Thoracic aorta (tissue), 2 donors: Measurements from ENCODE around the gene SP7. TPM values are rescaled to one million over a fixed set of nuclear protein-coding genes. Genes with fewer than 3 reads are reported as not detected.

Experiments used
- ATAC-seq: fragments of 150-250 bp; one replicate; pipeline ENCODE4 v1.8.0; 2017; ENCODE audit warnings: low read depth; ENCODE audit not compliant: insufficient number of reproducible peaks, low FRiP score
- DNase-seq: peaks from one replicate; pipeline ENCODE4 v3.0.0-alpha.2; 2020; ENCODE audit warnings: low spot score
- H3K27ac ChIP-seq, 2 donors: fragments of 200-600 bp; sonication (generic); 1 replicate in 1 of 2; 2 replicates in 1 of 2; pipeline ENCODE4 v1.5.1; 2016; ENCODE audit warnings: mild to moderate bottlenecking in 2 of 2, moderate library complexity in 2 of 2
- H3K27me3 ChIP-seq: fragments of 200-600 bp; sonication (generic); replicated peaks from 2 replicates; pipeline ENCODE4 v1.6.0; 2016; ENCODE audit warnings: mild to moderate bottlenecking; ENCODE audit not compliant: insufficient read depth
- H3K36me3 ChIP-seq: fragments of 200-600 bp; sonication (generic); one replicate; pipeline ENCODE4 v1.5.1; 2016
- H3K4me1 ChIP-seq, 2 donors: fragments of 200-600 bp; sonication (generic); 1 replicate in 1 of 2; 2 replicates in 1 of 2; pipeline versions ENCODE4 v1.5.1 to v1.6.0; 2016; ENCODE audit warnings: low read depth in 2 of 2, mild to moderate bottlenecking in 1 of 2; ENCODE audit not compliant: control insufficient read depth in 1 of 2
- H3K4me3 ChIP-seq: fragments of 200-600 bp; sonication (generic); 2 replicates; pipeline ENCODE4 v1.5.1; 2016; ENCODE audit warnings: mild to moderate bottlenecking
- H3K9me3 ChIP-seq: fragments of 200-600 bp; sonication (generic); 2 replicates; pipeline ENCODE4 v1.5.1; 2016
- total RNA-seq, 2 donors: library from RNA; depleted of rRNA; stranded (reverse); fragments of >200 nt; gene quantifications; one replicate each; pipeline versions ENCODE4 v1.1.0 to v1.2.3, GENCODE V29; 2016
- TF ChIP-seq, protein P1 (sequence below): fragments of 200-600 bp; sonication (generic); IDR thresholded peaks from one replicate; pipeline ENCODE4 v1.5.1; 2019; ENCODE audit warnings: antibody characterized with exemption

SP7 gene
- not detected for total RNA-seq

DNA sequence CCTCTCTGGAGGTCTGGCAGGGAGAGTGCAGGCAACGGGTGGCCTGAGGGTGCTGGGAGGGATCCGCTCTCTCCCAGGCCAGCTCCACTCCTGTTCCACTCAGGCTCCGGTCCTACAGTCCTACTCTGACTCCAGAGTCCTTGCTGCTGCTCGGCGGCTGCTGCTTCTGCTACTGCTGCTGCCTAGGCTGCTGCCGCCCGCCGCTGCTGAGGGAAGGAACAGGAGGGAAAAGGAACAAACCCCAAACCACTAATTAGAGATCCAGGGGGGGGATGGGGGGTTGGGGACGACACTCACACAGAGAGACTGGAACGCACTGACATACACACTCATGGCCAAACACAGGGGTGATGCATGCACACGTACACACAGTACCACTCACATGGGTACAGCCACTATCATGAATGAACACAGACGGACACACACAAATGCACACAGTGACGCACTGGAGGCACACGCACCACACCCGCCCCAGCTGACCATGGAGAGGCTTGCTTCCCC, at the start of gene SP7:
SP7 (minus strand) TSS at position 174 of the 501 bp plus-strand sequence. CDS start 708 bp downstream, outside the sequence.
- no peaks in the 10 kb centered on the region for H3K27me3 ChIP-seq
- no peaks in the 10 kb centered on the region for H3K36me3 ChIP-seq
- H3K4me3 ChIP-seq = no peak within 1 kb of the TSS
- TF ChIP-seq, protein P1, sequence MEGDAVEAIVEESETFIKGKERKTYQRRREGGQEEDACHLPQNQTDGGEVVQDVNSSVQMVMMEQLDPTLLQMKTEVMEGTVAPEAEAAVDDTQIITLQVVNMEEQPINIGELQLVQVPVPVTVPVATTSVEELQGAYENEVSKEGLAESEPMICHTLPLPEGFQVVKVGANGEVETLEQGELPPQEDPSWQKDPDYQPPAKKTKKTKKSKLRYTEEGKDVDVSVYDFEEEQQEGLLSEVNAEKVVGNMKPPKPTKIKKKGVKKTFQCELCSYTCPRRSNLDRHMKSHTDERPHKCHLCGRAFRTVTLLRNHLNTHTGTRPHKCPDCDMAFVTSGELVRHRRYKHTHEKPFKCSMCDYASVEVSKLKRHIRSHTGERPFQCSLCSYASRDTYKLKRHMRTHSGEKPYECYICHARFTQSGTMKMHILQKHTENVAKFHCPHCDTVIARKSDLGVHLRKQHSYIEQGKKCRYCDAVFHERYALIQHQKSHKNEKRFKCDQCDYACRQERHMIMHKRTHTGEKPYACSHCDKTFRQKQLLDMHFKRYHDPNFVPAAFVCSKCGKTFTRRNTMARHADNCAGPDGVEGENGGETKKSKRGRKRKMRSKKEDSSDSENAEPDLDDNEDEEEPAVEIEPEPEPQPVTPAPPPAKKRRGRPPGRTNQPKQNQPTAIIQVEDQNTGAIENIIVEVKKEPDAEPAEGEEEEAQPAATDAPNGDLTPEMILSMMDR = no peak
- ATAC-seq (no peak), DNase-seq (no peak)
- H3K4me1 ChIP-seq = no peaks in the 10 kb centered on the region
- H3K27ac ChIP-seq = no peak within 1 kb of the TSS
- H3K9me3 ChIP-seq = no peaks in the 10 kb centered on the region

- ATAC-seq (no peak), DNase-seq (no peak)
- Histone ChIP-seq H3K36me3 (peaks cover 24% of the 10 kb centered on the region), H3K9me3 (no peaks in the 10 kb centered on the region), H3K4me1 (peaks cover 62 to 77% of the 10 kb centered on the region in 2 donors), H3K27ac (no peak overlapping the region), H3K4me3 (peak overlapping the region; percentile 63), H3K27me3 (no peaks in the 10 kb centered on the region)
- TF ChIP-seq, protein P1 = no peak
These were observed 47.1 kb upstream of the SP7 start for GRCh38 chr12:53383258-53383657.

DNA sequence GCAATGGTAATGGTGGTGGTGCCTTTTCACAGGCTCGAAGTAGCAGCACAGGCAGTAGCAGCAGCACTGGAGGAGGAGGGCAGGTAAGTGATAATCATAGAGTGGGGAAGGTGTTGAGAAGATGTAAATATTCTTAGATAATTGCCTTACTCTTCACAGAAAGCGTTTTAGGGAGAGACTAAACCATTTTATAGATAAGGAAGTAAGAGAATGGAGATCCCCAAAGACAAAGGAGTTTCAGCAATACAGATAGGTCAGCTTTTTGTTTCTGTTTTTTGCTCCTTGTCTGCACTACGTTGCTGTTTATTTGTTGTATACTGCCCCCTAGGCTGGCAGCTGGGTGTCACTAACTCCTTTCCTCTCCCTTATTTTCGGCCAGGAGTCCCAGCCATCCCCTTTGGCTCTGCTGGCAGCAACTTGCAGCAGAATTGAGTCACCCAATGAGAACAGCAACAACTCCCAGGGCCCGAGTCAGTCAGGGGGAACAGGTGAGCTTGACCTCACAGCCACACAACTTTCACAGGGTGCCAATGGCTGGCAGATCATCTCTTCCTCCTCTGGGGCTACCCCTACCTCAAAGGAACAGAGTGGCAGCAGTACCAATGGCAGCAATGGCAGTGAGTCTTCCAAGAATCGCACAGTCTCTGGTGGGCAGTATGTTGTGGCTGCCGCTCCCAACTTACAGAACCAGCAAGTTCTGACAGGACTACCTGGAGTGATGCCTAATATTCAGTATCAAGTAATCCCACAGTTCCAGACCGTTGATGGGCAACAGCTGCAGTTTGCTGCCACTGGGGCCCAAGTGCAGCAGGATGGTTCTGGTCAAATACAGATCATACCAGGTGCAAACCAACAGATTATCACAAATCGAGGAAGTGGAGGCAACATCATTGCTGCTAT, 45.8 kb upstream of the SP7 start:
- DNase-seq (no peak), ATAC-seq (no peak)
- Histone ChIP-seq H3K27me3 (no peaks in the 10 kb centered on the region), H3K4me3 (peak overlapping the region; percentile 85), H3K9me3 (no peaks in the 10 kb centered on the region), H3K36me3 (peaks cover 24% of the 10 kb centered on the region), H3K27ac (peak overlapping the region; percentile 66 to 95), H3K4me1 (peaks cover 55 to 66% of the 10 kb centered on the region in 2 donors)
- TF ChIP-seq, protein P1 = peak; percentile 13

DNA sequence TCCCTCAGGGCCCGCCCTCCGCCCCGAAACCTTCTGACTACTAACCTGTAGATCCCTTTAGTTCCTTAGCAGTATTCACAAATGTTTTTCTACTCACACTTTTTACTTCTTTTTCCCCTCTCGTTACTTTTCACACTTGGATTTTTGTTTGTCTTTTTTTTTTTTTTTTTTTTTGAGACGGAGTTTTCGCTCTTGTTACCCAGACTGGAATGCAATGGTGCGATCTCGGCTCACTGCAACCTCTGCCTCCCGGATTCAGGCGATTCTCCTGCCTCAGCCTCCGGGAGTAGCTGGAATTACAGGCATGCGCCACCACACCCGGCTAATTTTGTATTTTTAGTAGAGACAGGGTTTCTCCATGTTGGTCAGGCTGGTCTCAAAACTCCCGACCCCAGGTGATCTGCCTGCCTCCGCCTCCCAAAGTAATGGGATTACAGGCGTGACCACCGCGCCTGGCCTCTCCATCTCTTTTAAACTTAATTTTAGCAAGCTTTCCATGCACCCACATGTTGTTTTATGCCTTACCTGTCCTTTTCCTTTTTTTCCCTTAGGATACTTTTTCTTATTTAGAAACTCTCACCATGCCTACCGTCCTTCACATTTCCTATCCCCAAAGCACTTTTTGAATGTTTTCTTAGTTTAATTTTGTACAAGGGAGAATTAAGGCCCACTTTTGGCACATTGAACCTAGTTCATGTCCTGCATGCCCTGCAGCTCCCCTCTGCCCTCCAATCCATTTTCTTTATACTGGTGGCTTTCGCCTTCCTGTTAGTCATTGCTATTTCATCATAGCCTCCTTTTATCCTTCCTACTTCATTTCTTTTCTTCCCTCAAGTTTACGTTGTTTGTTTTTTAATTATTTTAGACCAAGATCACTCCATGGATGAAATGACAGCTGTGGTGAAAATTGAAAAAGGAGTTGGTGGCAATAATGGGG, 44.9 kb upstream of the SP7 start:
- peaks cover 48 to 57% of the 10 kb centered on the region in 2 donors for H3K4me1 ChIP-seq

More for the DNA sequence above, 44.9 kb upstream of the SP7 start:
- no peaks in the 10 kb centered on the region for H3K9me3 ChIP-seq
- no peaks in the 10 kb centered on the region for H3K27me3 ChIP-seq
- TF ChIP-seq, protein P1 = no peak
- peak overlapping the region; percentile 66 to 95 for H3K27ac ChIP-seq
- ATAC-seq (no peak), DNase-seq (no peak)
- H3K4me3 ChIP-seq = peak overlapping the region; percentile 85
- peaks cover 24% of the 10 kb centered on the region for H3K36me3 ChIP-seq
